ENCODE data around the gene TMEM100.

DNA sequence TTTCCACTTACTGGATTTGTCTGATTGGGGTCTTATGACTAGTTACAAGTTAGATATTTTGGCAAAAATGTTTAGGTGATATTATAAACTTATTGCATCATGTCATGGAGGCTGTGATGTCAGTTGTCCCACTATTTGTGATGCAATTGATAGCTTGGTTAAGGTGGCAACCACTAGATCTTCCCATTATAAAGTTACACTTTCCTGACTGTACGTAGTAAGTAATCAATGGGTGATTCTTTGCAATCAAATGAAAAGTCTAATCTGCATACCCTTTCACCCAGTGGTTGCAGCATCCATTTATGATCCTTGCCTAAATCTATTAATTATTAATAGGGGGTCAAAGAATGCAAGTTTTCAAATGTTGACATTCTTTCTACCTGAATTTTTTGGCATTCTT lies 23.8 kb upstream of the TMEM100 start:
- TF ChIP-seq CREB1 (CRISPR knock-in tag; IDR thresholded peaks at IDR 0.05; ENCODE audit: low read depth) (no peak), ZNF331 (CRISPR knock-in tag; IDR thresholded peaks at IDR 0.05; ENCODE audit: low read depth) (no peak), EZH2 (IDR thresholded peaks at IDR 0.05; ENCODE audit: low read depth, unreplicated experiment) (no peak), POLR2AphosphoS5 (IDR thresholded peaks at IDR 0.05; ENCODE audit: low read depth) (no peak), NANOG (IDR thresholded peaks at IDR 0.05; ENCODE audit: borderline replicate concordance) (no peak), EZH2phosphoT487 (IDR thresholded peaks at IDR 0.05; ENCODE audit: unreplicated experiment) (no peak), STAT1 (IDR thresholded peaks at IDR 0.05; ENCODE audit: unreplicated experiment) (no peak), JUNB (IDR thresholded peaks at IDR 0.05; ENCODE audit: unreplicated experiment) (no peak), ZNF114 (CRISPR knock-in tag; IDR thresholded peaks at IDR 0.05) (no peak)
- TF ChIP-seq, protein P1, sequence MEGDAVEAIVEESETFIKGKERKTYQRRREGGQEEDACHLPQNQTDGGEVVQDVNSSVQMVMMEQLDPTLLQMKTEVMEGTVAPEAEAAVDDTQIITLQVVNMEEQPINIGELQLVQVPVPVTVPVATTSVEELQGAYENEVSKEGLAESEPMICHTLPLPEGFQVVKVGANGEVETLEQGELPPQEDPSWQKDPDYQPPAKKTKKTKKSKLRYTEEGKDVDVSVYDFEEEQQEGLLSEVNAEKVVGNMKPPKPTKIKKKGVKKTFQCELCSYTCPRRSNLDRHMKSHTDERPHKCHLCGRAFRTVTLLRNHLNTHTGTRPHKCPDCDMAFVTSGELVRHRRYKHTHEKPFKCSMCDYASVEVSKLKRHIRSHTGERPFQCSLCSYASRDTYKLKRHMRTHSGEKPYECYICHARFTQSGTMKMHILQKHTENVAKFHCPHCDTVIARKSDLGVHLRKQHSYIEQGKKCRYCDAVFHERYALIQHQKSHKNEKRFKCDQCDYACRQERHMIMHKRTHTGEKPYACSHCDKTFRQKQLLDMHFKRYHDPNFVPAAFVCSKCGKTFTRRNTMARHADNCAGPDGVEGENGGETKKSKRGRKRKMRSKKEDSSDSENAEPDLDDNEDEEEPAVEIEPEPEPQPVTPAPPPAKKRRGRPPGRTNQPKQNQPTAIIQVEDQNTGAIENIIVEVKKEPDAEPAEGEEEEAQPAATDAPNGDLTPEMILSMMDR (conservative IDR thresholded peaks at IDR 0.05; ENCODE audit: low read depth in 2 of 2), result no peak
- TF ChIP-seq, protein P2, sequence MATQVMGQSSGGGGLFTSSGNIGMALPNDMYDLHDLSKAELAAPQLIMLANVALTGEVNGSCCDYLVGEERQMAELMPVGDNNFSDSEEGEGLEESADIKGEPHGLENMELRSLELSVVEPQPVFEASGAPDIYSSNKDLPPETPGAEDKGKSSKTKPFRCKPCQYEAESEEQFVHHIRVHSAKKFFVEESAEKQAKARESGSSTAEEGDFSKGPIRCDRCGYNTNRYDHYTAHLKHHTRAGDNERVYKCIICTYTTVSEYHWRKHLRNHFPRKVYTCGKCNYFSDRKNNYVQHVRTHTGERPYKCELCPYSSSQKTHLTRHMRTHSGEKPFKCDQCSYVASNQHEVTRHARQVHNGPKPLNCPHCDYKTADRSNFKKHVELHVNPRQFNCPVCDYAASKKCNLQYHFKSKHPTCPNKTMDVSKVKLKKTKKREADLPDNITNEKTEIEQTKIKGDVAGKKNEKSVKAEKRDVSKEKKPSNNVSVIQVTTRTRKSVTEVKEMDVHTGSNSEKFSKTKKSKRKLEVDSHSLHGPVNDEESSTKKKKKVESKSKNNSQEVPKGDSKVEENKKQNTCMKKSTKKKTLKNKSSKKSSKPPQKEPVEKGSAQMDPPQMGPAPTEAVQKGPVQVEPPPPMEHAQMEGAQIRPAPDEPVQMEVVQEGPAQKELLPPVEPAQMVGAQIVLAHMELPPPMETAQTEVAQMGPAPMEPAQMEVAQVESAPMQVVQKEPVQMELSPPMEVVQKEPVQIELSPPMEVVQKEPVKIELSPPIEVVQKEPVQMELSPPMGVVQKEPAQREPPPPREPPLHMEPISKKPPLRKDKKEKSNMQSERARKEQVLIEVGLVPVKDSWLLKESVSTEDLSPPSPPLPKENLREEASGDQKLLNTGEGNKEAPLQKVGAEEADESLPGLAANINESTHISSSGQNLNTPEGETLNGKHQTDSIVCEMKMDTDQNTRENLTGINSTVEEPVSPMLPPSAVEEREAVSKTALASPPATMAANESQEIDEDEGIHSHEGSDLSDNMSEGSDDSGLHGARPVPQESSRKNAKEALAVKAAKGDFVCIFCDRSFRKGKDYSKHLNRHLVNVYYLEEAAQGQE (IDR thresholded peaks at IDR 0.05; ENCODE audit: unreplicated experiment), result no peak
- TF ChIP-seq, protein P3, sequence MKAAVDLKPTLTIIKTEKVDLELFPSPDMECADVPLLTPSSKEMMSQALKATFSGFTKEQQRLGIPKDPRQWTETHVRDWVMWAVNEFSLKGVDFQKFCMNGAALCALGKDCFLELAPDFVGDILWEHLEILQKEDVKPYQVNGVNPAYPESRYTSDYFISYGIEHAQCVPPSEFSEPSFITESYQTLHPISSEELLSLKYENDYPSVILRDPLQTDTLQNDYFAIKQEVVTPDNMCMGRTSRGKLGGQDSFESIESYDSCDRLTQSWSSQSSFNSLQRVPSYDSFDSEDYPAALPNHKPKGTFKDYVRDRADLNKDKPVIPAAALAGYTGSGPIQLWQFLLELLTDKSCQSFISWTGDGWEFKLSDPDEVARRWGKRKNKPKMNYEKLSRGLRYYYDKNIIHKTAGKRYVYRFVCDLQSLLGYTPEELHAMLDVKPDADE (IDR thresholded peaks at IDR 0.05), result no peak
- TF ChIP-seq, protein P4, sequence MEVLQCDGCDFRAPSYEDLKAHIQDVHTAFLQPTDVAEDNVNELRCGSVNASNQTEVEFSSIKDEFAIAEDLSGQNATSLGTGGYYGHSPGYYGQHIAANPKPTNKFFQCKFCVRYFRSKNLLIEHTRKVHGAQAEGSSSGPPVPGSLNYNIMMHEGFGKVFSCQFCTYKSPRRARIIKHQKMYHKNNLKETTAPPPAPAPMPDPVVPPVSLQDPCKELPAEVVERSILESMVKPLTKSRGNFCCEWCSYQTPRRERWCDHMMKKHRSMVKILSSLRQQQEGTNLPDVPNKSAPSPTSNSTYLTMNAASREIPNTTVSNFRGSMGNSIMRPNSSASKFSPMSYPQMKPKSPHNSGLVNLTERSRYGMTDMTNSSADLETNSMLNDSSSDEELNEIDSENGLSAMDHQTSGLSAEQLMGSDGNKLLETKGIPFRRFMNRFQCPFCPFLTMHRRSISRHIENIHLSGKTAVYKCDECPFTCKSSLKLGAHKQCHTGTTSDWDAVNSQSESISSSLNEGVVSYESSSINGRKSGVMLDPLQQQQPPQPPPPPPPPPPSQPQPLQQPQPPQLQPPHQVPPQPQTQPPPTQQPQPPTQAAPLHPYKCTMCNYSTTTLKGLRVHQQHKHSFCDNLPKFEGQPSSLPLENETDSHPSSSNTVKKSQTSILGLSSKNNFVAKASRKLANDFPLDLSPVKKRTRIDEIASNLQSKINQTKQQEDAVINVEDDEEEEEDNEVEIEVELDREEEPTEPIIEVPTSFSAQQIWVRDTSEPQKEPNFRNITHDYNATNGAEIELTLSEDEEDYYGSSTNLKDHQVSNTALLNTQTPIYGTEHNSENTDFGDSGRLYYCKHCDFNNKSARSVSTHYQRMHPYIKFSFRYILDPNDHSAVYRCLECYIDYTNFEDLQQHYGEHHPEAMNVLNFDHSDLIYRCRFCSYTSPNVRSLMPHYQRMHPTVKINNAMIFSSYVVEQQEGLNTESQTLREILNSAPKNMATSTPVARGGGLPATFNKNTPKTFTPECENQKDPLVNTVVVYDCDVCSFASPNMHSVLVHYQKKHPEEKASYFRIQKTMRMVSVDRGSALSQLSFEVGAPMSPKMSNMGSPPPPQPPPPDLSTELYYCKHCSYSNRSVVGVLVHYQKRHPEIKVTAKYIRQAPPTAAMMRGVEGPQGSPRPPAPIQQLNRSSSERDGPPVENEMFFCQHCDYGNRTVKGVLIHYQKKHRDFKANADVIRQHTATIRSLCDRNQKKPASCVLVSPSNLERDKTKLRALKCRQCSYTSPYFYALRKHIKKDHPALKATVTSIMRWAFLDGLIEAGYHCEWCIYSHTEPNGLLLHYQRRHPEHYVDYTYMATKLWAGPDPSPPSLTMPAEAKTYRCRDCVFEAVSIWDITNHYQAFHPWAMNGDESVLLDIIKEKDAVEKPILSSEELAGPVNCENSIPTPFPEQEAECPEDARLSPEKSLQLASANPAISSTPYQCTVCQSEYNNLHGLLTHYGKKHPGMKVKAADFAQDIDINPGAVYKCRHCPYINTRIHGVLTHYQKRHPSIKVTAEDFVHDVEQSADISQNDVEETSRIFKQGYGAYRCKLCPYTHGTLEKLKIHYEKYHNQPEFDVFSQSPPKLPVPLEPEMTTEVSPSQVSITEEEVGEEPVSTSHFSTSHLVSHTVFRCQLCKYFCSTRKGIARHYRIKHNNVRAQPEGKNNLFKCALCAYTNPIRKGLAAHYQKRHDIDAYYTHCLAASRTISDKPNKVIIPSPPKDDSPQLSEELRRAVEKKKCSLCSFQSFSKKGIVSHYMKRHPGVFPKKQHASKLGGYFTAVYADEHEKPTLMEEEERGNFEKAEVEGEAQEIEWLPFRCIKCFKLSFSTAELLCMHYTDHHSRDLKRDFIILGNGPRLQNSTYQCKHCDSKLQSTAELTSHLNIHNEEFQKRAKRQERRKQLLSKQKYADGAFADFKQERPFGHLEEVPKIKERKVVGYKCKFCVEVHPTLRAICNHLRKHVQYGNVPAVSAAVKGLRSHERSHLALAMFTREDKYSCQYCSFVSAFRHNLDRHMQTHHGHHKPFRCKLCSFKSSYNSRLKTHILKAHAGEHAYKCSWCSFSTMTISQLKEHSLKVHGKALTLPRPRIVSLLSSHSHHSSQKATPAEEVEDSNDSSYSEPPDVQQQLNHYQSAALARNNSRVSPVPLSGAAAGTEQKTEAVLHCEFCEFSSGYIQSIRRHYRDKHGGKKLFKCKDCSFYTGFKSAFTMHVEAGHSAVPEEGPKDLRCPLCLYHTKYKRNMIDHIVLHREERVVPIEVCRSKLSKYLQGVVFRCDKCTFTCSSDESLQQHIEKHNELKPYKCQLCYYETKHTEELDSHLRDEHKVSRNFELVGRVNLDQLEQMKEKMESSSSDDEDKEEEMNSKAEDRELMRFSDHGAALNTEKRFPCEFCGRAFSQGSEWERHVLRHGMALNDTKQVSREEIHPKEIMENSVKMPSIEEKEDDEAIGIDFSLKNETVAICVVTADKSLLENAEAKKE (CRISPR knock-in tag; IDR thresholded peaks at IDR 0.05), result no peak
